ENCODE data around the gene TMEM120B.

- no peak for TF ChIP-seq POLR2A (IDR thresholded peaks at IDR 0.05)
- no peak for TF ChIP-seq CTCF (IDR thresholded peaks at IDR 0.05)
These were observed 23.6 kb upstream of the TMEM120B start for GRCh38 chr12:121688966-121689365.

All from Peyer's patch (tissue), 4 donors.